H9 (cell line): ENCODE measurements around the gene LHX4. TPM values are rescaled to one million over a fixed set of nuclear protein-coding genes. Genes with fewer than 3 reads are reported as not detected.

Experiments used
- DNase-seq: peaks from one replicate; pipeline ENCODE4 v3.0.0-alpha.2; 2017
- H2AFZ ChIP-seq: one replicate; pipeline ENCODE4 v1.6.1; 2013; ENCODE audit warnings: mild to moderate bottlenecking, low read length, control low read depth, moderate library complexity
- H2AK5ac ChIP-seq: 2 replicates; pipeline ENCODE4 v1.6.1; 2013; ENCODE audit warnings: low read length, control low read depth, mixed read lengths; ENCODE audit not compliant: insufficient read length
- H2BK120ac ChIP-seq: one replicate; pipeline ENCODE4 v1.6.1; 2013; ENCODE audit warnings: low read depth, mild to moderate bottlenecking, low read length, control low read depth, inconsistent platforms; ENCODE audit not compliant: poor library complexity, severe bottlenecking
- H2BK12ac ChIP-seq: 2 replicates; pipeline ENCODE4 v1.6.1; 2013; ENCODE audit warnings: low read length, control low read depth, mixed read lengths, low read depth; ENCODE audit not compliant: insufficient read length
- H2BK15ac ChIP-seq: 2 replicates; pipeline ENCODE4 v1.6.1; 2013; ENCODE audit warnings: low read depth, low read length, control low read depth
- H2BK20ac ChIP-seq: one replicate; pipeline ENCODE4 v1.6.1; 2013; ENCODE audit warnings: low read depth, mild to moderate bottlenecking, low read length, control low read depth, inconsistent platforms; ENCODE audit not compliant: poor library complexity, severe bottlenecking
- H2BK5ac ChIP-seq: 2 replicates; pipeline ENCODE4 v1.6.1; 2013; ENCODE audit warnings: low read length, control low read depth, mixed read lengths; ENCODE audit not compliant: insufficient read length
- H3K14ac ChIP-seq: 2 replicates; pipeline ENCODE4 v1.6.1; 2013; ENCODE audit warnings: low read length, control low read depth; ENCODE audit not compliant: insufficient read depth
- H3K18ac ChIP-seq: 2 replicates; pipeline ENCODE4 v1.6.1; 2013; ENCODE audit warnings: low read depth, mild to moderate bottlenecking, mixed read lengths, low read length, control low read depth; ENCODE audit not compliant: insufficient read length
- H3K23ac ChIP-seq: 2 replicates; pipeline ENCODE4 v1.6.1; 2013; ENCODE audit warnings: low read length, control low read depth, mixed read lengths, low read depth; ENCODE audit not compliant: insufficient read length
- H3K23me2 ChIP-seq: 2 replicates; pipeline ENCODE4 v1.6.1; 2013; ENCODE audit warnings: low read depth, mild to moderate bottlenecking, mixed read lengths, low read length, control low read depth; ENCODE audit not compliant: insufficient read length, poor library complexity, severe bottlenecking
- H3K27ac ChIP-seq: 2 replicates; pipeline ENCODE4 v1.5.1; 2013; ENCODE audit warnings: low read length, control low read depth, mixed read lengths, low read depth; ENCODE audit not compliant: insufficient read length
- H3K27me3 ChIP-seq: 2 replicates; pipeline ENCODE4 v1.6.1; 2013; ENCODE audit warnings: low read length, control low read depth, inconsistent platforms; ENCODE audit not compliant: insufficient read depth
- H3K4ac ChIP-seq: 2 replicates; pipeline ENCODE4 v1.6.1; 2013; ENCODE audit warnings: low read depth, mild to moderate bottlenecking, control low read depth, inconsistent platforms, low read length, moderate library complexity
- H3K4me1 ChIP-seq: 2 replicates; pipeline ENCODE4 v1.6.1; 2013; ENCODE audit warnings: low read length, control low read depth, inconsistent platforms; ENCODE audit not compliant: insufficient read depth
- H3K4me2 ChIP-seq: 2 replicates; pipeline ENCODE4 v1.6.1; 2013; ENCODE audit warnings: low read length, control low read depth, mixed read lengths; ENCODE audit not compliant: insufficient read length, insufficient read depth
- H3K56ac ChIP-seq: 2 replicates; pipeline ENCODE4 v1.6.1; 2013; ENCODE audit warnings: low read depth, mild to moderate bottlenecking, mixed read lengths, low read length, control low read depth; ENCODE audit not compliant: insufficient read length
- H3K79me1 ChIP-seq: 2 replicates; pipeline ENCODE4 v1.6.1; 2013; ENCODE audit warnings: low read depth, mild to moderate bottlenecking, moderate library complexity, low read length, control low read depth, inconsistent platforms; ENCODE audit not compliant: insufficient read depth, poor library complexity, severe bottlenecking
- H3K79me2 ChIP-seq: 2 replicates; pipeline ENCODE4 v1.6.1; 2013; ENCODE audit warnings: low read length, control low read depth, inconsistent platforms; ENCODE audit not compliant: insufficient read depth
- H3K9ac ChIP-seq: 2 replicates; pipeline ENCODE4 v1.6.1; 2013; ENCODE audit warnings: low read length, control low read depth, mixed read lengths; ENCODE audit not compliant: insufficient read length; ENCODE audit errors: extremely low read depth
- H3K9me3 ChIP-seq: one replicate; pipeline ENCODE4 v1.6.1; 2013; ENCODE audit warnings: low read depth, low read length, inconsistent platforms; ENCODE audit not compliant: control insufficient read depth
- H3T11ph ChIP-seq: one replicate; pipeline ENCODE4 v1.6.1; 2013; ENCODE audit warnings: mild to moderate bottlenecking, low read length, control low read depth, inconsistent platforms
- H4K20me1 ChIP-seq: one replicate; pipeline ENCODE4 v1.6.1; 2013; ENCODE audit not compliant: control insufficient read depth, insufficient read length, insufficient read depth
- H4K5ac ChIP-seq: 2 replicates; pipeline ENCODE4 v1.6.1; 2013; ENCODE audit warnings: low read depth, mild to moderate bottlenecking, mixed read lengths, low read length, control low read depth; ENCODE audit not compliant: insufficient read length
- H4K8ac ChIP-seq: replicated peaks from 2 replicates; pipeline ENCODE4 v1.6.1; 2013; ENCODE audit warnings: low read length, control low read depth, mixed read lengths, low read depth; ENCODE audit not compliant: insufficient read length
- H4K91ac ChIP-seq: 2 replicates; pipeline ENCODE4 v1.6.1; 2013; ENCODE audit warnings: low read depth, mild to moderate bottlenecking, moderate library complexity, mixed read lengths, low read length, control low read depth; ENCODE audit not compliant: insufficient read length
- H3K27ac Mint-ChIP-seq, 3 experiments: 2 replicates in 2 of 3; 3 replicates in 1 of 3; pipeline ENCODE4 v1.8.0; 2020 to 2021; ENCODE audit warnings: mixed read lengths in 3 of 3, mild to moderate bottlenecking in 1 of 3, moderate library complexity in 1 of 3
- H3K27me3 Mint-ChIP-seq: 2 replicates; pipeline ENCODE4 v1.8.0; 2021; ENCODE audit warnings: low read depth, mild to moderate bottlenecking, moderate library complexity, mixed read lengths
- H3K36me3 Mint-ChIP-seq, 3 experiments: 2 replicates in 2 of 3; 3 replicates in 1 of 3; pipeline ENCODE4 v1.8.0; 2020 to 2021; ENCODE audit warnings: low read depth in 3 of 3, mixed read lengths in 3 of 3; ENCODE audit not compliant: insufficient read depth in 1 of 3
- H3K4me1 Mint-ChIP-seq, 2 experiments: 2 replicates each; pipeline ENCODE4 v1.8.0; 2020; ENCODE audit warnings: mixed read lengths in 2 of 2
- H3K4me3 Mint-ChIP-seq, 2 experiments: 2 replicates in 1 of 2; 3 replicates in 1 of 2; pipeline ENCODE4 v1.8.0; 2020 to 2021; ENCODE audit warnings: mild to moderate bottlenecking in 2 of 2, mixed read lengths in 2 of 2, moderate library complexity in 1 of 2
- H3K9me3 Mint-ChIP-seq, 2 experiments: 2 replicates in 1 of 2; 3 replicates in 1 of 2; pipeline ENCODE4 v1.8.0; 2020; ENCODE audit warnings: mild to moderate bottlenecking in 2 of 2, mixed read lengths in 2 of 2, moderate library complexity in 1 of 2
- WGBS: extraction: QIAGEN DNeasy Blood & Tissue Kit; methylation state at CpG from one replicate; pipeline ENCODE4 v1.1.7; 2013; ENCODE audit warnings: missing lambda C conversion rate, low lambda C conversion rate, mixed read lengths; ENCODE audit not compliant: insufficient read length; ENCODE audit errors: extremely low coverage; 5-methylcytosine and 5-hydroxymethylcytosine counted together
- total RNA-seq: library from RNA; stranded (reverse); gene quantifications from 2 replicates; pipeline ENCODE4 v1.2.1, GENCODE V29; 2021
- TF ChIP-seq, protein P1 (sequence below): fragments of 200-600 bp; sonication (generic); conservative IDR thresholded peaks from 3 replicates; pipeline ENCODE4 v1.8.0; 2021; ENCODE audit warnings: antibody characterized with exemption, mild to moderate bottlenecking

The LHX4 gene
- total RNA-seq, 1 experiment from 2014 or later, result 1.9 TPM

DNA sequence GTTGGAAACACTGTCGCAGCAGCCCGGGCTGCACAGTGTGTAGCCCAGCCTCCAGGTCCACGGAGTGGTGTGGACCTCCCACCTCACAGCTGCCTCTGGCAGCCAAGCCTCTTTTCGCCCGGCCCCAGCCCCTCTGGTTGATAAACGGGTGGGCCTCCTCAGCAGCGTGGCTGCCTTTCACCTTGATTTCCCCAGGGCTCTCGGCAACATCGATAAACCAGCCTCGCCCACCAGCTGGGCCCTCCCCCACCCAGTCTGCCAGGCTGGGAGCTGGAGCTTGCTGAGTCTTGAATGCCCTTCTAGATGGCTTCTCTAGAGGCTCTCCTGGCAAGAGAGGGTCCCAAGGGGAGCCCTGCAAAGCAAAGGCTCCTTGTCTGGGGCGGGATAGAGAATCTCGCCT lies 31.0 kb upstream of the LHX4 start:
- Histone ChIP-seq H3K27ac (no peak overlapping the region), H3K4me1 (no peaks in the 10 kb centered on the region), H3K4me2 (no peak overlapping the region), H3K23ac (no peak overlapping the region), H3K4ac (no peak overlapping the region), H4K20me1 (no peaks in the 10 kb centered on the region), H4K91ac (no peak overlapping the region), H3K9me3 (no peaks in the 10 kb centered on the region), H2BK15ac (no peak overlapping the region), H2BK20ac (no peak overlapping the region), H2BK5ac (no peak overlapping the region), H3K79me2 (no peaks in the 10 kb centered on the region), H3K14ac (no peak overlapping the region; the same call in 1 of the 2 replicates), H3K18ac (no peak overlapping the region), H2BK120ac (no peak overlapping the region), H2AK5ac (no peak overlapping the region), H3K79me1 (no peaks in the 10 kb centered on the region), H3K27me3 (no peaks in the 10 kb centered on the region), H2BK12ac (no peak overlapping the region), H3K9ac (no peak overlapping the region), H4K8ac (no peak overlapping the region), H2AFZ (no peak overlapping the region), H3K23me2 (no peaks in the 10 kb centered on the region), H3T11ph (no peak overlapping the region), H4K5ac (no peak overlapping the region), H3K56ac (no peak overlapping the region)
- Mint-ChIP-seq H3K27me3 (no peaks in the 10 kb centered on the region; the same call in 1 of the 2 replicates), H3K9me3 (no peaks in the 10 kb centered on the region), H3K36me3 (peaks cover 5 to 27% (median 10%) of the 10 kb centered on the region in 3 experiments; a peak in 6 of 7 replicates), H3K4me1 (peaks cover 6 to 28% of the 10 kb centered on the region in 2 experiments), H3K4me3 (no peak overlapping the region), H3K27ac (no peak overlapping the region)
- WGBS, result no CpG with 5 or more reads among the region's 12 CpGs
- no peak for DNase-seq
- TF ChIP-seq, protein P1, sequence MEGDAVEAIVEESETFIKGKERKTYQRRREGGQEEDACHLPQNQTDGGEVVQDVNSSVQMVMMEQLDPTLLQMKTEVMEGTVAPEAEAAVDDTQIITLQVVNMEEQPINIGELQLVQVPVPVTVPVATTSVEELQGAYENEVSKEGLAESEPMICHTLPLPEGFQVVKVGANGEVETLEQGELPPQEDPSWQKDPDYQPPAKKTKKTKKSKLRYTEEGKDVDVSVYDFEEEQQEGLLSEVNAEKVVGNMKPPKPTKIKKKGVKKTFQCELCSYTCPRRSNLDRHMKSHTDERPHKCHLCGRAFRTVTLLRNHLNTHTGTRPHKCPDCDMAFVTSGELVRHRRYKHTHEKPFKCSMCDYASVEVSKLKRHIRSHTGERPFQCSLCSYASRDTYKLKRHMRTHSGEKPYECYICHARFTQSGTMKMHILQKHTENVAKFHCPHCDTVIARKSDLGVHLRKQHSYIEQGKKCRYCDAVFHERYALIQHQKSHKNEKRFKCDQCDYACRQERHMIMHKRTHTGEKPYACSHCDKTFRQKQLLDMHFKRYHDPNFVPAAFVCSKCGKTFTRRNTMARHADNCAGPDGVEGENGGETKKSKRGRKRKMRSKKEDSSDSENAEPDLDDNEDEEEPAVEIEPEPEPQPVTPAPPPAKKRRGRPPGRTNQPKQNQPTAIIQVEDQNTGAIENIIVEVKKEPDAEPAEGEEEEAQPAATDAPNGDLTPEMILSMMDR, result no peak
